ENCODE measurements around the gene RUNX3.

The RUNX3 gene

GRCh38 chr1:24957016-24957807, 27.1 kb upstream of the RUNX3 start:
- no peak for DNase-seq (ENCODE audit: low spot score)
- TF ChIP-seq CTCF (IDR thresholded peaks at IDR 0.05; ENCODE audit: extremely low read depth, missing control alignments): no peak

DNA sequence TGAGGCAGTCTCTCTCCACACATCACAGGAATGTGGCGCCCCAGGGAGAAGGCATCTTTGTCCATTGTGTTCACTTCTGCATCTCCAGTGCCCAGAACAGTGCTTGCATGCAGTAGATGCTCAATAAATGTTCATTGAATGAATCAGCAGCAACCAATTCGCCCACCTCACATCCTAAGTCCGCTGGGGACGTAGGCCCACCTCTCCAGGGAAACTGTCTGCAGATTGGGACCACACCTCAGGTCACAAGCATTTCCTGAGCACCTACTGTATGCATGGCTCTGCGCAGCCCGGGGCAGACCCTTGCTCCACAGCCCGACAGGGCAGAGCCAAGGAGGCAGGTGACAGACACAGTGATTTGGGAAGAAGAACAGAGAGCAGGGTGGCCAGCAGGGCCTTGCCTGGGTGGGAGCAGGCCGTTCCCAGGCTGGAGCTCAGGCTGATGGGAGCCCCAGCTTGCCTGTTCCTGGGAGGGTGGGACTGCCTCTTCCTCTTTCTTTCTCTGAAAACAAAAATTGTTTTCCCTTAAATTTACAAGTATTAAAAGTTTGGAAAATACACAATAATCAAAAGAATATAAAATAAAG, 25.8 kb upstream of the RUNX3 start:
- no peak for DNase-seq (ENCODE audit: low spot score)
- TF ChIP-seq CTCF (IDR thresholded peaks at IDR 0.05; ENCODE audit: extremely low read depth, missing control alignments): no peak

- no peak for TF ChIP-seq CTCF (IDR thresholded peaks at IDR 0.05; ENCODE audit: extremely low read depth, missing control alignments)
- DNase-seq (ENCODE audit: low spot score): peak; percentile 60
Observed at GRCh38 chr1:24955161-24955560, 25.1 kb upstream of the RUNX3 start.

DNA sequence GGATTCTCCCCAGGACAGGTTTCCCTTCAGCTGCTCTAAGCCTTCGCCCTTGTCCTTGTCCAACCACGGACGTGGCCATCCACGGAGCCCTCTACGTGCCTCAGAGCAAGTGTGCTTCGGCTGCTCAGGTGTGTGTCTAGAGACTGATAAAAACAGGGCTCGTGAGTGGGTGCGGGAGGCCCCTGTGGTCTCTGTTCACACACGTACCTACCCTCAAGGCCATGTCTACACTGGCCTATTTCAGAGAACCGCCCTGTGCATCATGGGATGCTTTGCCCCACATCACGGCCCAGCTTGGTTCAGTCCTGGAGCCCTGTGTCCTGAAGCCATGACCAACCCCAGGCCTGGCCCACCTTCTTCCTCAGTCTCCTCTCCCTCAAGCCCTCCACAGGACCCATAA, 24.6 kb upstream of the RUNX3 start:
- DNase-seq (ENCODE audit: low spot score): no peak
- TF ChIP-seq CTCF (IDR thresholded peaks at IDR 0.05; ENCODE audit: extremely low read depth, missing control alignments): no peak

DNA sequence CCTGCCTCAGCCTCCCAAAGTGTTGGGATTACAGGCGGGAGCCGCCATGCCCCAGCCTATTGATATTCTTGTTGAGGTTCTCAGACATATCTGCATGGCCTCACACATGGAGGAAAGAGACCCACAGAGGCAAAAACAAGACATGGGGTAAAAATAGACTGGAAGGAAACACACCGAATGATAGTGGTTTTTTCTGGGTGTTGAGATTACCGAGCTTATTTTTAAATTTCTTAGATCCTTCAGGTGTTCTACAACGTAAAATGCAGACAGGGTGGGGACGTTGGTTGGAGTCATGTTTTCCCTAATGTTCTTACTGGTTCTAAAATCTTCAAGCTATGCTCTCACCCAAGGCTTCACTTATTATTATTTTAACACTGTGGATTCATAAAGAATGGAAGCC, 23.9 kb upstream of the RUNX3 start:
- TF ChIP-seq CTCF (IDR thresholded peaks at IDR 0.05; ENCODE audit: extremely low read depth, missing control alignments): no peak
- DNase-seq (ENCODE audit: low spot score): no peak

DNA sequence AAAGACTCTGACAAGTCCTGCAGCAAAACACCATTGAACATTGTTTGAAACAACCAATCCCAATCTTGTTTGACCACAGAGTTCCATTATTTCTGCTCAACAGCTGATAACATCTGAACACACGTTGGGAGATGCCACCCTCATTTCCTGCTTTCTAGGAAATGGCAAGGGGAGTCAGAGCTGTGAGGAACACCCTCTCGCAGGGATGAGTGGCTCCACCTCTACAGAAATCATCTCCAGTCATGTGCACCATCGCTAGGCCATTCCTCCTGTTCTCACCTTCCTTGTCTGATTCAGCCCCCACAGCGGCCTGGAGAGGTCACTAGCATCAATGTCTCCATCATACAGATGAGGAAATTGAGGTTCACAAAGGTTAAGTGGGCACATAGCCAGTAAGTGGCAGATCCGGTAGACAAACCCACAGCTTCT, 22.4 kb upstream of the RUNX3 start:
- no peak for TF ChIP-seq CTCF (IDR thresholded peaks at IDR 0.05; ENCODE audit: extremely low read depth, missing control alignments)
- no peak for DNase-seq (ENCODE audit: low spot score)

DNA sequence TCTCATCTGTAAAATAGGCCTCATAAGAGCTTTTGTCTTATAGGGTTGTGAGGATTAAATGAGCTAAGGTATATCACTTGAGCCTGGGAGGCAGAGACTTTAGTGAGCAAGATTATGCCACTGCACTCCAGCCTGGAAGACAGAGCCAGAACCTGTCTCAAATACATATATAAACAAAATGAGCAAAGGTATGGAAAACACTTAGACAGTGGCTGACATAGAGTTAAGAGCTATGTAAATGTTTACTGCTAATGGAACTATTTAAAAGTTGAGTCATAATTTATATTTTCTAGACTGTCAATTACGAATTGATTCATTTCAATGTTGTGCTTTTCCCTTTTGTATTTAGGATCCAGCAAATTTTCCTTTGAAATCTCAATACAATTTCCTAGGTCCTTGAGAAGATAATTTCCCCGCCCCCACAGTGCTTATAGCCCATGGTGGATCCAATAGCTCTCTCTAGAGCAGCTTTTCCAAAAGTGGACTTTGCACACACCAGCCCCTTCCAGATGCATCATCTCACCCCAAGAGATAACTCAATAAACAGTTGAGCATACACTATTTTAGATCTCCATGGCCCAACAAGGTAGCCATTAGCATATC, 21.8 kb upstream of the RUNX3 start:
- TF ChIP-seq CTCF (IDR thresholded peaks at IDR 0.05; ENCODE audit: extremely low read depth, missing control alignments): no peak
- no peak for DNase-seq (ENCODE audit: low spot score)
